GM12875 (cell line): Measurements from ENCODE around the gene UGT8.
"Not testable (repeated sequence)": the region's sequence is repeated elsewhere in the genome, so short reads cannot be mapped to it uniquely, and the experiment has no call there.

Experiments used
- H3K4me3 ChIP-seq: one replicate; pipeline ENCODE4 v1.5.1; 2011; ENCODE audit warnings: low read depth, low read length, control low read depth
- TF ChIP-seq, protein P1 (sequence below): IDR thresholded peaks from 2 replicates; pipeline ENCODE4 v1.5.1; 2011; ENCODE audit warnings: low read depth, mild to moderate bottlenecking, control low read depth, inconsistent platforms, low read length, moderate library complexity, borderline replicate concordance; ENCODE audit not compliant: insufficient read depth

The UGT8 gene

GRCh38 chr4:114563536-114564315, 34.9 kb upstream of the UGT8 start:
- no peak overlapping the region for H3K4me3 ChIP-seq
- TF ChIP-seq, protein P1, sequence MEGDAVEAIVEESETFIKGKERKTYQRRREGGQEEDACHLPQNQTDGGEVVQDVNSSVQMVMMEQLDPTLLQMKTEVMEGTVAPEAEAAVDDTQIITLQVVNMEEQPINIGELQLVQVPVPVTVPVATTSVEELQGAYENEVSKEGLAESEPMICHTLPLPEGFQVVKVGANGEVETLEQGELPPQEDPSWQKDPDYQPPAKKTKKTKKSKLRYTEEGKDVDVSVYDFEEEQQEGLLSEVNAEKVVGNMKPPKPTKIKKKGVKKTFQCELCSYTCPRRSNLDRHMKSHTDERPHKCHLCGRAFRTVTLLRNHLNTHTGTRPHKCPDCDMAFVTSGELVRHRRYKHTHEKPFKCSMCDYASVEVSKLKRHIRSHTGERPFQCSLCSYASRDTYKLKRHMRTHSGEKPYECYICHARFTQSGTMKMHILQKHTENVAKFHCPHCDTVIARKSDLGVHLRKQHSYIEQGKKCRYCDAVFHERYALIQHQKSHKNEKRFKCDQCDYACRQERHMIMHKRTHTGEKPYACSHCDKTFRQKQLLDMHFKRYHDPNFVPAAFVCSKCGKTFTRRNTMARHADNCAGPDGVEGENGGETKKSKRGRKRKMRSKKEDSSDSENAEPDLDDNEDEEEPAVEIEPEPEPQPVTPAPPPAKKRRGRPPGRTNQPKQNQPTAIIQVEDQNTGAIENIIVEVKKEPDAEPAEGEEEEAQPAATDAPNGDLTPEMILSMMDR, result no peak

DNA sequence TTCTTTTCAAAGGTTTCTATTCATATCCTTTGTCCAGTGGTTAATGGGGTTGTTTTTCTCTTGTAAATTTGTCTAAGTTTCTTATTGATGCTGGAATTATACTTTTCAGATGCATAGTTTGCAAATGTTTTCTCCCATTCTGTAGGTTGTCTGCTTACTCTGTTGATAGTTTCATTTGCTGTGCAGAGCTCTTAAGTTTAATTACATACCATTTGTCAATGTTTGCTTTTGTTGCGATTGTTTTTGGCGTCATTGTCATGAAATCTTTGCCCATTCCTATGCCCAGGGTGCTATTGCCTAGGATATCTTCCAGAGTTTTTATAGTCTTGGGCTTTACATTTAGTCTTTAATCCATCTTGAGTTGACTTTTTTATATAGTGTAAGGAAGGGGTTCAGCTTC, 21.2 kb upstream of the UGT8 start:
- TF ChIP-seq, protein P1, result no peak

DNA sequence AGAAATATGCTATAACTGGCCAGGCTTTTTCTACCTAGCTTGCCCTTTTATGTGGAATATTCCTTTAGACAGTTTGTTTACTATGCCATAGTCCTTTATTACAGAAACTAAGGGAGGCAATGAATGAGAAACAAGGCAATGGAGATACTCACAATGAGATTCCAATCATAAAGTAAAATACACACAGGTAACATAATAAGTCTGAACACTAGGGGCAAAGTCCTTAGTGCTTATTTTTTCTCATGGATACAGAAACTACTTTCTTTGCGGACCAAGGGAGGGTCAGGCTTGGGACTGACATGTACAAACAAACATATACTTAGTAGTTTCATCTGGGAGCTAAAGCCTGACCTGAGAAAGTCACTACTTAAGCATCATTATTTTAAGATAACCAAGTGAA, 16.0 kb upstream of the UGT8 start:
- H3K4me3 ChIP-seq, result no peak overlapping the region
- TF ChIP-seq, protein P1, result no peak

More for the DNA sequence above, 21.2 kb upstream of the UGT8 start:
- no peak overlapping the region for H3K4me3 ChIP-seq

GRCh38 chr4:114588305-114588704, 10.3 kb upstream of the UGT8 start:
- TF ChIP-seq, protein P1, result no peak
- no peak overlapping the region for H3K4me3 ChIP-seq

- not testable (repeated sequence) for H3K4me3 ChIP-seq
These were observed 8.2 kb upstream of the UGT8 start for GRCh38 chr4:114590360-114590759.

DNA sequence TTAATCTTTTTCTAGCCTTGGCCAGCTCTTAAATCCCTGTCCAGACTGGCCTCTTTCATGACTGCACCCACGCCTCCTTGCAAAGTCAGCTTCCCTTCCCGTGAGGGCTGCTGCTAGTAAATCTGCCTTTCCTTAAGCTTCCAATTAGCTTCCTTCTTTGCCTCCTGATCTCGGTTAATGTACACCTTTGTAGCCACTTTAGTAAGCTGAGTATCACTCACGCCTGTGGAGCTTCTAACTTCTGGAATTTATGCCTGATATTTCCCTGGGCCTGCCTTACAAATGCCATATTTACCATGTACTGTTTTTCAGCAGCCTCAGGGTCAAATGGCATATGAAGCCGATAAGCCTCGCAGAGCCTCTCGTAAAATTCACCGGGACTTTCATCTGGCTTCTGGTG, 5.1 kb upstream of the UGT8 start:
- no peak overlapping the region for H3K4me3 ChIP-seq
- TF ChIP-seq, protein P1, result no peak

GRCh38 chr4:114595207-114595606, 3.4 kb upstream of the UGT8 start:
- H3K4me3 ChIP-seq, result no peak overlapping the region
- TF ChIP-seq, protein P1, result no peak
